ENCODE results near the gene KCNAB1.

DNA sequence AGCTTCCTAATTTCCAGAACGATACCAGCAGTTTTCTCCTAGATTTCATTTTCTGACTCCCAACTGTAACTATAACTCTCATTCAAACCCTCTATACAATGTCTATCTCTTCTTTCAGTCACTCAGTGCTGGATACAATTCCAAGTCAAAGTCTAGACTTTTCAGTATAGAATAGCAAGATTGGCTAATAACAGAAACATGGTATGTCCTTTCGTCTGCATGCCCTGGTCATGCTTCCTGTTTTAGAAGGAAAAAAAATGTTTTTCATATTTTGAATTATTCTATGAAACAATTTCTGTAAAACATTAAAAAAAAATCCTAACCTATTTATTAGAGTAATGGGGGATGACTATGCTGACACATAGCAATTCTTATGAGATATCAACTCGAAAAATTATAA is 180.0 kb downstream of the KCNAB1 start:
- TF ChIP-seq, protein P1, sequence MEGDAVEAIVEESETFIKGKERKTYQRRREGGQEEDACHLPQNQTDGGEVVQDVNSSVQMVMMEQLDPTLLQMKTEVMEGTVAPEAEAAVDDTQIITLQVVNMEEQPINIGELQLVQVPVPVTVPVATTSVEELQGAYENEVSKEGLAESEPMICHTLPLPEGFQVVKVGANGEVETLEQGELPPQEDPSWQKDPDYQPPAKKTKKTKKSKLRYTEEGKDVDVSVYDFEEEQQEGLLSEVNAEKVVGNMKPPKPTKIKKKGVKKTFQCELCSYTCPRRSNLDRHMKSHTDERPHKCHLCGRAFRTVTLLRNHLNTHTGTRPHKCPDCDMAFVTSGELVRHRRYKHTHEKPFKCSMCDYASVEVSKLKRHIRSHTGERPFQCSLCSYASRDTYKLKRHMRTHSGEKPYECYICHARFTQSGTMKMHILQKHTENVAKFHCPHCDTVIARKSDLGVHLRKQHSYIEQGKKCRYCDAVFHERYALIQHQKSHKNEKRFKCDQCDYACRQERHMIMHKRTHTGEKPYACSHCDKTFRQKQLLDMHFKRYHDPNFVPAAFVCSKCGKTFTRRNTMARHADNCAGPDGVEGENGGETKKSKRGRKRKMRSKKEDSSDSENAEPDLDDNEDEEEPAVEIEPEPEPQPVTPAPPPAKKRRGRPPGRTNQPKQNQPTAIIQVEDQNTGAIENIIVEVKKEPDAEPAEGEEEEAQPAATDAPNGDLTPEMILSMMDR (conservative IDR thresholded peaks at IDR 0.05; ENCODE audit: low read length) = no peak
- TF ChIP-seq EZH2phosphoT487 (IDR thresholded peaks at IDR 0.05; ENCODE audit: borderline replicate concordance, low read depth, low read length) = no peak

Measured in OCI-LY7 (cell line).